ENCODE data around the gene TBC1D22A.

The TBC1D22A gene

DNA sequence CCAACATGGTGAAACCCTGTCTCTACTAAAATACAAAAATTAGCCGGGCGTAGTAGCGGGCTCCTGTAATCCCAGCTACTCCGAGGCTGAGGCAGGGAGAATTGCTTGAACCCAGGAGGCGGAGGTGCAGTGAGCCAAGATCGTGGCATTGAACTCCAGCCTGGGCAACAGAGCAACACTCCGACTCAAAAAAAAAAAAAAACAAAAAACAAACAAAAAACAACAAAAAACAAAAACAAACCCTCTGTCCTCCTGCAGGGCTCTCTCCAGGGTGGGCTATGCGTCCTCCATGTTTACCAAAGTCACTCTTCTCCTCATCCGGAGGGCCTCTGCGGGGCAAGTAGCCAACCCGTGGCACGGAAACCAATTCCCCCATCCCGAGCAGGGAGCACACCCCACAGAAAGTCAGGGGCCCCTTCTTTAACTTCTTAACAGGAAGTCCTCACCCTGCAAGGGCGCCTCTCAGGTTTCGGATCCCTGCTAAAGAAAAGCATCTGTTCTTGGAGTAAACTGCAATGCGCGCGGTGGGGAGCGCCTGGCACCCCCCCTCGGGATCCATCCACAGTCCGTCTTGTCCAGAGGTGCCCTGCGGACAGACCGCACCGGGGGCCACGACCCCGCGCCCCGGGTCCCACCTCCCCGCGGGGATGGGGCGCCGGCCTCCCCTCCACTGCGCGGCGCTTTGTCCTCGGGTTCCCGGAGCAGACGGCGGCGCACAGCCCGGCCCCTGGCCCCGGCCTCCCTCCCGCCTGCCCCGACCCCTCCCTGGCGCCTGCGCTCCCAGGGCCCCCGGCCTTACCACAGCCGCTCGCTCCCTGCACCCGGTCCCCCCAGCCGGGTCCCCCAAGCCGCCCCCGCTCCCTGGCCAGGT lies 25.1 kb upstream of the TBC1D22A start:
- Histone ChIP-seq H3K36me3 (ENCODE audit: control insufficient read depth in 1 of 2, insufficient read depth in 2 of 2, low read length in 2 of 2) (no peaks in the 10 kb centered on the region), H3K9ac (ENCODE audit: low read depth in 1 of 2, low read length in 2 of 2) (peak overlapping the region; percentile 60 to 80), H3K27me3 (ENCODE audit: control insufficient read depth in 1 of 2, insufficient read depth in 2 of 2, low read length in 2 of 2) (no peaks in the 10 kb centered on the region), H3K27ac (ENCODE audit: low read depth, low read length) (peak overlapping the region; percentile 82), H3K4me3 (ENCODE audit: low read depth in 1 of 2, low read length in 2 of 2) (peak overlapping the region; percentile 77 to 81), H3K9me3 (ENCODE audit: control insufficient read depth in 1 of 2, low read length in 2 of 2) (no peaks in the 10 kb centered on the region), H3K4me1 (ENCODE audit: control insufficient read depth in 1 of 2, insufficient read depth in 2 of 2, low read length in 2 of 2) (peaks cover 53 to 69% of the 10 kb centered on the region in 2 donors)

- peaks cover 58 to 77% of the 10 kb centered on the region in 2 donors for H3K4me1 ChIP-seq (ENCODE audit: control insufficient read depth in 1 of 2, insufficient read depth in 2 of 2, low read length in 2 of 2)
- no peaks in the 10 kb centered on the region for H3K27me3 ChIP-seq (ENCODE audit: control insufficient read depth in 1 of 2, insufficient read depth in 2 of 2, low read length in 2 of 2)
- no peaks in the 10 kb centered on the region for H3K36me3 ChIP-seq (ENCODE audit: control insufficient read depth in 1 of 2, insufficient read depth in 2 of 2, low read length in 2 of 2)
Measured at GRCh38 chr22:46737976-46738646, 24.3 kb upstream of the TBC1D22A start, which contains the start of gene CERK. Gene CERK (minus strand): TSS chr22:46738252. CDS start chr22:46738148, 104 bp downstream.

DNA sequence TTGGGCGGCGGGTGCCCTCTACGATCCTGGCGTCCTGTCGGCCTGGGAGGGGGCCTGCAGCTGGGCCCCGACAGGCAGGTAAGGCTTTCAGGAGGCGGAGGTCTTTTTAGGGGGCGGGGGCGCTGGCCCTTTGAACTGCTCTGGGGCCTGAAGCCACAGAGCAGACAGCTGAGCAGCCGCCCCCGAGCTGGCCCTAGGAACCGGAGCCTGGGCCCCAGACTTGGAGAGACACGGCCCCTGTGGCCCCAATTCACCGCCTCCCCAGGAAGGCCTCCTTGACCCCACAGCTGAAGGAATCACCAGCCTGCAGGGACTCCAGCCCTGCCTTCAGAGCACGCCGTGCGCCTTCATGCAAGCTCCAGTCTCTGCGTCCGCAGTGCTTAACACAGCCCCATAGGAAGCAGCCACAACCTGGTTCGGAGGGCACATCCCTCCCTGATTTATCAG lies 23.8 kb upstream of the TBC1D22A start:
- no peaks in the 10 kb centered on the region for H3K36me3 ChIP-seq (ENCODE audit: control insufficient read depth in 1 of 2, insufficient read depth in 2 of 2, low read length in 2 of 2)
- H3K4me3 ChIP-seq (ENCODE audit: low read depth in 1 of 2, low read length in 2 of 2) = peak overlapping the region; percentile 69 to 70
- H3K9me3 ChIP-seq (ENCODE audit: control insufficient read depth in 1 of 2, low read length in 2 of 2) = no peaks in the 10 kb centered on the region
- H3K4me1 ChIP-seq (ENCODE audit: control insufficient read depth in 1 of 2, insufficient read depth in 2 of 2, low read length in 2 of 2) = peaks cover 56 to 77% of the 10 kb centered on the region in 2 donors
- H3K9ac ChIP-seq (ENCODE audit: low read depth in 1 of 2, low read length in 2 of 2) = peak overlapping the region; percentile 67 to 79
- peak overlapping the region; percentile 78 for H3K27ac ChIP-seq (ENCODE audit: low read depth, low read length)
- H3K27me3 ChIP-seq (ENCODE audit: control insufficient read depth in 1 of 2, insufficient read depth in 2 of 2, low read length in 2 of 2) = no peaks in the 10 kb centered on the region

More at GRCh38 chr22:46737976-46738646, 24.3 kb upstream of the TBC1D22A start, which contains the start of gene CERK:
- Histone ChIP-seq H3K4me3 (ENCODE audit: low read depth in 1 of 2, low read length in 2 of 2) (peak within 1 kb of the TSS; percentile 77 to 81), H3K9ac (ENCODE audit: low read depth in 1 of 2, low read length in 2 of 2) (peak within 1 kb of the TSS; percentile 79 to 80), H3K9me3 (ENCODE audit: control insufficient read depth in 1 of 2, low read length in 2 of 2) (no peaks in the 10 kb centered on the region), H3K27ac (ENCODE audit: low read depth, low read length) (peak within 1 kb of the TSS; percentile 82)

DNA sequence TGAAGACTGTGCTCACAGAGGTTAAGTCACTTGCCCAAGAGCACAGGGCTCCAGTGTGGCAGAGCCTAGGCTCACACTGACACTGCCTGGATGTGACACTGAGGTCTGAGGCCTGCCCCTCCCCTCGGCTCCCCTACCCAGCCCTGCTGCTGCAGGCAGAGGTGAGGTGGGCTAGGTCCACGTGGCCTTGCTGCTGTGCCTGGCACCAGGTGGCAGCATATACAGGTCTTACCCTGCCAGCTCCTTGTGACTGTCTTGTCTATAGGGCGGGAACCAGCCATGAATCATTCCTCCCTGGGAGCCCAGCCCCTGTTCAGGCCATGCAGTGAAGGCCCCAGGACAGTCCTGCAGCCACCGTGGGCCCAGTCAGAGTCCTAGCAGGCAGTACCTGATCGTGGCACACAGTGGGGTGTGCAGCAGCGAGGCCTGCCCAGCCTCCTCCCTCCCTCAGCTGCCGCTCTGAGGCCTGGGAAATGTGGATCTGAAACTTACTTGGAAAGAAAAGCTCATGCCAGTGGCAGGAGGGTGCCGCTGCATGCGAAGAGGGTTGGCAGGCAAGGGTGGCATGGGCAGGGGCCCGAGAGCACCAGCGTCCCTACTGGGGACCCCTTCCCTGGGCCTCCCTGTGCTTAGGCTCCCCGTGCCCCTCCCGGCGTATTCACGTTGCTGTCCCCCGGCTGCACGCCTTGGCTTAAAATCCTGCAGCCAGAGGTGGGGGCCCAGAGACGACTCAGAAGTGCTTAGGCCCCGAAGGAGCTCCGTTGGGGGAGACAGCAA lies 23.2 kb upstream of the TBC1D22A start:
- H3K4me1 ChIP-seq (ENCODE audit: control insufficient read depth in 1 of 2, insufficient read depth in 2 of 2, low read length in 2 of 2) = peaks cover 50 to 74% of the 10 kb centered on the region in 2 donors
- no peaks in the 10 kb centered on the region for H3K9me3 ChIP-seq (ENCODE audit: control insufficient read depth in 1 of 2, low read length in 2 of 2)
- peak overlapping the region; percentile 78 for H3K27ac ChIP-seq (ENCODE audit: low read depth, low read length)
- H3K36me3 ChIP-seq (ENCODE audit: control insufficient read depth in 1 of 2, insufficient read depth in 2 of 2, low read length in 2 of 2) = no peaks in the 10 kb centered on the region
- H3K27me3 ChIP-seq (ENCODE audit: control insufficient read depth in 1 of 2, insufficient read depth in 2 of 2, low read length in 2 of 2) = no peaks in the 10 kb centered on the region
- H3K4me3 ChIP-seq (ENCODE audit: low read depth in 1 of 2, low read length in 2 of 2) = peak overlapping the region; percentile 69 to 70
- H3K9ac ChIP-seq (ENCODE audit: low read depth in 1 of 2, low read length in 2 of 2) = peak overlapping the region; percentile 67 to 79

DNA sequence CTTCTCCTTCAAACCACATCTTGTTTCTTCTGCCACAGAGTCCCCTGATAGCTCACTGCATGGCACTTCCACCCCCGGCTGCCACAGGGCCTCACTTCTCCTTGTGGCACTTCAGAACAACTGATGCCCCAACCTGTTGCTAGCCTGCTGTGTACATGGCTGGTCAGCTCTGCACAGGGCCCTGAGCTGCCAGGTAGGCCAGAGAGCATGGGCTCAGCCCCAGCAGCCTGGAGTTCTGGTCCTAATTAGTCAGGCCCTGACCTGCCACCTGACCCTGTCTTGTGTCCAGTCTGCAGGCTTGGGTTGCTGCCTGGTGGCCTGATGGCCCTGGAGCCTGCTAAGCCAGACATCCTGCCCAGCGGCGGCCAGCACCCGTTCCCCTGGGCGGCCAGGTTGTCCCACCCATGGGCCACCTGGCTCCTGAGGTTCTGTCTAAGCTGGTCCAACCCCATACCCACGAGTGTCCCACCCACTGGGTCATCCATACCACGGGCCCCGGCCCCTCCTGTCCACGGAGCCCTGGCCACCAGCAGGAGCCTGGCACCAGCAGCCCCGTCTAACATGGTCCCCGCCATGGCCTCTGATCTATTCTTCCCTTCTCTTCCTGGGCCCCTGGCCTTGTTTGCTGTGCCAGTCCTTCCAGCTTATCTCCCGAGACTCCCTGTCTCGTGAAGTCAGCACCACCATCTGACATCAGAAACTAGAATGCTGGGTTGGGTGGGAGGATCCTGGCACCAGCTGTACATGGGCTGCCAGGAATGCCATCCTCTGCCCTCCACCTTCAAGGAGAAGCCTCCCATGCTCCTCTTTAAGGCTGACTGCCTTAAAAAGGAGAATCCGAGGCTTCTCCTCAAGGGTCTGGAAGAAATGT lies 21.3 kb upstream of the TBC1D22A start:
- Histone ChIP-seq H3K4me1 (ENCODE audit: control insufficient read depth in 1 of 2, insufficient read depth in 2 of 2, low read length in 2 of 2) (peaks cover 32 to 58% of the 10 kb centered on the region in 2 donors), H3K36me3 (ENCODE audit: control insufficient read depth in 1 of 2, insufficient read depth in 2 of 2, low read length in 2 of 2) (no peaks in the 10 kb centered on the region), H3K27me3 (ENCODE audit: control insufficient read depth in 1 of 2, insufficient read depth in 2 of 2, low read length in 2 of 2) (no peaks in the 10 kb centered on the region), H3K9me3 (ENCODE audit: control insufficient read depth in 1 of 2, low read length in 2 of 2) (no peaks in the 10 kb centered on the region), H3K9ac (ENCODE audit: low read depth in 1 of 2, low read length in 2 of 2) (no peak overlapping the region), H3K27ac (ENCODE audit: low read depth, low read length) (no peak overlapping the region), H3K4me3 (ENCODE audit: low read depth in 1 of 2, low read length in 2 of 2) (no peak overlapping the region)

DNA sequence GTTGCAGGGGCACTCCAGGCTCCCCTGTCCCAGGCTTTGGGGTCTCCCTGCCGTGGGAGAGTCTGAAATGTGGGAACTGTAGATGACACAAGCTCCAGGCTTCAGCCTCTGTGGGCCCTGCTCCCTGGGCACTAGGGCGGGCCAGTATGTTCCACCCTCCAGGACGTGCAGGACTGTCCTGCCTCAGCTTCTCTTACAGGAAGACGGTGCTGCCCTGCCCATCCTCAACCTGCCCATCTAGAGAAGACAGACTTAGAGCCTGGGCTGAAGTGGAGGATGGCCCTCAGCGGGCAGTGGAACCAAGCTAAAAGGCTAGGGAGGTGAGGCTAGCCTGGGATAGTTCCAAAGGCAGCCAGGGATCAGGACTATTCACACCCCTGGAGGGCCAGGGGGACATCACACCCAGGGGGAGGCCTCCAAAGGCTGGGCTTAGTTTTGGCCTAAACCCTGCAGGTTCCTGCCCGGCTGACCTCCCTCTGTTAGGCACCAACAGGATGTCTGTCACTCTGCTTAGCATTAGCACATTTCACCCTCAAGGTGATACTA lies 20.4 kb upstream of the TBC1D22A start:
- H3K9me3 ChIP-seq (ENCODE audit: control insufficient read depth in 1 of 2, low read length in 2 of 2) = no peaks in the 10 kb centered on the region
- no peak overlapping the region for H3K9ac ChIP-seq (ENCODE audit: low read depth in 1 of 2, low read length in 2 of 2)
- H3K4me1 ChIP-seq (ENCODE audit: control insufficient read depth in 1 of 2, insufficient read depth in 2 of 2, low read length in 2 of 2) = peaks cover 23 to 49% of the 10 kb centered on the region in 2 donors
- H3K27me3 ChIP-seq (ENCODE audit: control insufficient read depth in 1 of 2, insufficient read depth in 2 of 2, low read length in 2 of 2) = no peaks in the 10 kb centered on the region
- H3K4me3 ChIP-seq (ENCODE audit: low read depth in 1 of 2, low read length in 2 of 2) = no peak overlapping the region
- H3K27ac ChIP-seq (ENCODE audit: low read depth, low read length) = no peak overlapping the region
- no peaks in the 10 kb centered on the region for H3K36me3 ChIP-seq (ENCODE audit: control insufficient read depth in 1 of 2, insufficient read depth in 2 of 2, low read length in 2 of 2)

DNA sequence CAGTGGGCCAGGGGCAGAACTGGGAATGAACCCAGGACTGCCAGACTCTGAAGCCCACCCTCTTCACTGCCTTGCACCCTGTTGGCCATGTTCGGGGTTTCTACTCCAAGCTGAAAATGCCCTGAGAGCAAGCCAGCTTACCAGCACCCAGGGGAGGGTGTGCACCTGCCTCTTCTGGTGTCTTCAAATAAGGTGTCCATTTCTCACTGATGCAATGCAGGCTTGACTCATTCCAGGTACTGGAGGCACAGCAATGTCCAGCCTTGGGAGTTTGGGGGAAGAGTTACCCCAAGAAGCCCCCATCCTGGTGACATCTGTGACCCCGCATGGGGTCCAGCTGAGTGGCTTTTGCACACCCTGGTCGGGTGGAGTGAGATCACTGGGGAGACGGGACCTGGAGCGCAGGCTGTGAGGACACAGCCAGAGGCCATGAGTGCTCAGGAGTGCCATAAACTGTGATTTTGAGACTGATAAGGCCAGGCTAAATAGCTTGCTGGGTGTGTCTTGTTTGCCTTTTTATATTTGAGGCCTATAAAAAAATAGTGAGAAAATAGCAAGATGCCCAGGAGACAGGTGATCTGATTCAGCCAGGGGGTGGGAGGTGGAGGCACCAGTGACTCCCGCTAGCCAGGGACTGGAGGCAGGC lies 19.8 kb upstream of the TBC1D22A start:
- H3K27ac ChIP-seq (ENCODE audit: low read depth, low read length) = no peak overlapping the region
- H3K9ac ChIP-seq (ENCODE audit: low read depth in 1 of 2, low read length in 2 of 2) = peak overlapping the region in 1 of 2 donors; percentile 38
- H3K4me3 ChIP-seq (ENCODE audit: low read depth in 1 of 2, low read length in 2 of 2) = no peak overlapping the region

GRCh38 chr22:46744581-46744980 lies 17.9 kb upstream of the TBC1D22A start:
- no peak overlapping the region for H3K27ac ChIP-seq (ENCODE audit: low read depth, low read length)
- H3K27me3 ChIP-seq (ENCODE audit: control insufficient read depth in 1 of 2, insufficient read depth in 2 of 2, low read length in 2 of 2) = no peaks in the 10 kb centered on the region
- no peaks in the 10 kb centered on the region for H3K9me3 ChIP-seq (ENCODE audit: control insufficient read depth in 1 of 2, low read length in 2 of 2)
- peak overlapping the region in 1 of 2 donors; percentile 26 for H3K4me3 ChIP-seq (ENCODE audit: low read depth in 1 of 2, low read length in 2 of 2)
- H3K36me3 ChIP-seq (ENCODE audit: control insufficient read depth in 1 of 2, insufficient read depth in 2 of 2, low read length in 2 of 2) = no peaks in the 10 kb centered on the region
- no peak overlapping the region for H3K9ac ChIP-seq (ENCODE audit: low read depth in 1 of 2, low read length in 2 of 2)
- H3K4me1 ChIP-seq (ENCODE audit: control insufficient read depth in 1 of 2, insufficient read depth in 2 of 2, low read length in 2 of 2) = peaks cover 20 to 43% of the 10 kb centered on the region in 2 donors

More for the DNA sequence above, 19.8 kb upstream of the TBC1D22A start:
- Histone ChIP-seq H3K36me3 (ENCODE audit: control insufficient read depth in 1 of 2, insufficient read depth in 2 of 2, low read length in 2 of 2) (no peaks in the 10 kb centered on the region), H3K27me3 (ENCODE audit: control insufficient read depth in 1 of 2, insufficient read depth in 2 of 2, low read length in 2 of 2) (no peaks in the 10 kb centered on the region), H3K4me1 (ENCODE audit: control insufficient read depth in 1 of 2, insufficient read depth in 2 of 2, low read length in 2 of 2) (peaks cover 23 to 47% of the 10 kb centered on the region in 2 donors), H3K9me3 (ENCODE audit: control insufficient read depth in 1 of 2, low read length in 2 of 2) (no peaks in the 10 kb centered on the region)

Measured in duodenal mucosa (tissue), 2 donors.